OCI-LY1 (cell line): ENCODE measurements around the gene TTC24.

ENCODE experiments used
- CTCF ChIP-seq: fragments of 200-600 bp; sonication (generic), shearing (Covaris generic); IDR thresholded peaks from 2 replicates; pipeline ENCODE4 v1.5.1; 2017; ENCODE audit warnings: mild to moderate bottlenecking, antibody characterized with exemption, low read length, moderate library complexity, mixed read lengths
- EZH2 ChIP-seq: fragments of 200-600 bp; sonication (generic), shearing (Covaris generic); IDR thresholded peaks from 2 replicates; pipeline ENCODE4 v1.8.0; 2017; ENCODE audit warnings: borderline replicate concordance, mixed run types, mild to moderate bottlenecking, antibody characterized with exemption, low read length, moderate library complexity, mixed read lengths

GRCh38 chr1:156539818-156540355 is 39.6 kb upstream of the TTC24 start:
- no peak for TF ChIP-seq CTCF
- no peak for TF ChIP-seq EZH2
